ENCODE results near the gene HKDC1. TPM values are rescaled to one million over a fixed set of nuclear protein-coding genes. Genes with fewer than 3 reads are reported as not detected.

HKDC1 gene
- total RNA-seq, 1 experiment from 2014 or later = 1.7 TPM

GRCh38 chr10:69268761-69269416 is 48.8 kb downstream of the HKDC1 start:
- intact Hi-C loops (cut with micrococcal nuclease) = no loop called here
- Histone ChIP-seq H3K4me2 (ENCODE audit: low read length) (no peak overlapping the region), H3K9me3 (ENCODE audit: control insufficient read depth in 1 of 2, insufficient read depth in 1 of 2, low read depth in 1 of 2, low read length in 2 of 2) (0 out of 4 replicates have a peak, but pooled peaks cover 3 to 6% of the 10 kb centered on the region in 2 experiments), H4K20me1 (ENCODE audit: insufficient read depth) (no peaks in the 10 kb centered on the region), H3K9ac (ENCODE audit: low read length) (no peak overlapping the region), H3K27ac (ENCODE audit: low read depth, low read length) (no peak overlapping the region), H3K79me2 (ENCODE audit: insufficient read depth, low read length) (no peaks in the 10 kb centered on the region), H3K4me3 (replicated peaks in 1 of 2; ENCODE audit: low read depth in 1 of 2, low read length in 2 of 2) (no peak overlapping the region), H2AFZ (ENCODE audit: low read depth, low read length, poor library complexity, severe bottlenecking) (no peak overlapping the region), H3K4me1 (ENCODE audit: control insufficient read depth in 1 of 2, insufficient read depth in 2 of 2, low read length in 2 of 2) (no peaks in the 10 kb centered on the region), H3K27me3 (ENCODE audit: insufficient read depth, low read length) (0 out of 2 replicates have a peak, but pooled peaks cover 4% of the 10 kb centered on the region), H3K9me2 (ENCODE audit: insufficient read depth) (no peaks in the 10 kb centered on the region), H3K36me3 (ENCODE audit: control insufficient read depth in 1 of 2, insufficient read depth in 2 of 2, low read length in 2 of 2) (no peaks in the 10 kb centered on the region)
- BruUV-seq (replicated peaks) = no TSS peak
- ATAC-seq (no peak), DNase-seq (ENCODE audit: low read depth, low spot score) (no peak)
- POLR2A ChIA-PET = no interaction called here
- CTCF ChIA-PET = no interaction called here
- TF ChIP-seq EGR1 (IDR thresholded peaks at IDR 0.05; ENCODE audit: low read depth) (no peak), POLR2A (IDR thresholded peaks at IDR 0.05; ENCODE audit: borderline replicate concordance, extremely low read depth, insufficient read depth, insufficient read length) (no peak), ZFX (IDR thresholded peaks at IDR 0.05) (no peak), JUND (IDR thresholded peaks at IDR 0.05) (no peak), SP1 (IDR thresholded peaks at IDR 0.05; ENCODE audit: low read depth) (no peak), ELF1 (IDR thresholded peaks at IDR 0.05; ENCODE audit: borderline replicate concordance, low read depth) (no peak), CEBPB (IDR thresholded peaks at IDR 0.05; ENCODE audit: low read depth) (no peak), POLR2AphosphoS5 (IDR thresholded peaks at IDR 0.05; ENCODE audit: low read depth, low read length) (no peak), RAD21 (IDR thresholded peaks at IDR 0.05; ENCODE audit: low read depth) (no peak), MAX (IDR thresholded peaks at IDR 0.05) (no peak), SRF (IDR thresholded peaks at IDR 0.05; ENCODE audit: low read depth) (no peak), ZNF274 (IDR thresholded peaks at IDR 0.05; ENCODE audit: low read depth, low read length) (no peak), YY1 (IDR thresholded peaks at IDR 0.05; ENCODE audit: extremely low read depth, insufficient replicate concordance, low read depth, low read length) (no peak), CBX3 (IDR thresholded peaks at IDR 0.05; ENCODE audit: low read depth) (no peak), EZH2phosphoT487 (IDR thresholded peaks at IDR 0.05; ENCODE audit: borderline replicate concordance) (no peak), FOSL1 (IDR thresholded peaks at IDR 0.05; ENCODE audit: low read depth) (no peak), TCF7L2 (IDR thresholded peaks at IDR 0.05; ENCODE audit: borderline replicate concordance, extremely low read depth, insufficient read depth, insufficient read length) (no peak)
- TF ChIP-seq, protein P1, sequence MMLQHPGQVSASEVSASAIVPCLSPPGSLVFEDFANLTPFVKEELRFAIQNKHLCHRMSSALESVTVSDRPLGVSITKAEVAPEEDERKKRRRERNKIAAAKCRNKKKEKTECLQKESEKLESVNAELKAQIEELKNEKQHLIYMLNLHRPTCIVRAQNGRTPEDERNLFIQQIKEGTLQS (IDR thresholded peaks at IDR 0.05) = no peak
- TF ChIP-seq, protein P2, sequence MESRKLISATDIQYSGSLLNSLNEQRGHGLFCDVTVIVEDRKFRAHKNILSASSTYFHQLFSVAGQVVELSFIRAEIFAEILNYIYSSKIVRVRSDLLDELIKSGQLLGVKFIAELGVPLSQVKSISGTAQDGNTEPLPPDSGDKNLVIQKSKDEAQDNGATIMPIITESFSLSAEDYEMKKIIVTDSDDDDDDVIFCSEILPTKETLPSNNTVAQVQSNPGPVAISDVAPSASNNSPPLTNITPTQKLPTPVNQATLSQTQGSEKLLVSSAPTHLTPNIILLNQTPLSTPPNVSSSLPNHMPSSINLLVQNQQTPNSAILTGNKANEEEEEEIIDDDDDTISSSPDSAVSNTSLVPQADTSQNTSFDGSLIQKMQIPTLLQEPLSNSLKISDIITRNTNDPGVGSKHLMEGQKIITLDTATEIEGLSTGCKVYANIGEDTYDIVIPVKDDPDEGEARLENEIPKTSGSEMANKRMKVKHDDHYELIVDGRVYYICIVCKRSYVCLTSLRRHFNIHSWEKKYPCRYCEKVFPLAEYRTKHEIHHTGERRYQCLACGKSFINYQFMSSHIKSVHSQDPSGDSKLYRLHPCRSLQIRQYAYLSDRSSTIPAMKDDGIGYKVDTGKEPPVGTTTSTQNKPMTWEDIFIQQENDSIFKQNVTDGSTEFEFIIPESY (IDR thresholded peaks at IDR 0.05; ENCODE audit: extremely low read depth, insufficient replicate concordance, low read length) = no peak
- TF ChIP-seq, protein P3, sequence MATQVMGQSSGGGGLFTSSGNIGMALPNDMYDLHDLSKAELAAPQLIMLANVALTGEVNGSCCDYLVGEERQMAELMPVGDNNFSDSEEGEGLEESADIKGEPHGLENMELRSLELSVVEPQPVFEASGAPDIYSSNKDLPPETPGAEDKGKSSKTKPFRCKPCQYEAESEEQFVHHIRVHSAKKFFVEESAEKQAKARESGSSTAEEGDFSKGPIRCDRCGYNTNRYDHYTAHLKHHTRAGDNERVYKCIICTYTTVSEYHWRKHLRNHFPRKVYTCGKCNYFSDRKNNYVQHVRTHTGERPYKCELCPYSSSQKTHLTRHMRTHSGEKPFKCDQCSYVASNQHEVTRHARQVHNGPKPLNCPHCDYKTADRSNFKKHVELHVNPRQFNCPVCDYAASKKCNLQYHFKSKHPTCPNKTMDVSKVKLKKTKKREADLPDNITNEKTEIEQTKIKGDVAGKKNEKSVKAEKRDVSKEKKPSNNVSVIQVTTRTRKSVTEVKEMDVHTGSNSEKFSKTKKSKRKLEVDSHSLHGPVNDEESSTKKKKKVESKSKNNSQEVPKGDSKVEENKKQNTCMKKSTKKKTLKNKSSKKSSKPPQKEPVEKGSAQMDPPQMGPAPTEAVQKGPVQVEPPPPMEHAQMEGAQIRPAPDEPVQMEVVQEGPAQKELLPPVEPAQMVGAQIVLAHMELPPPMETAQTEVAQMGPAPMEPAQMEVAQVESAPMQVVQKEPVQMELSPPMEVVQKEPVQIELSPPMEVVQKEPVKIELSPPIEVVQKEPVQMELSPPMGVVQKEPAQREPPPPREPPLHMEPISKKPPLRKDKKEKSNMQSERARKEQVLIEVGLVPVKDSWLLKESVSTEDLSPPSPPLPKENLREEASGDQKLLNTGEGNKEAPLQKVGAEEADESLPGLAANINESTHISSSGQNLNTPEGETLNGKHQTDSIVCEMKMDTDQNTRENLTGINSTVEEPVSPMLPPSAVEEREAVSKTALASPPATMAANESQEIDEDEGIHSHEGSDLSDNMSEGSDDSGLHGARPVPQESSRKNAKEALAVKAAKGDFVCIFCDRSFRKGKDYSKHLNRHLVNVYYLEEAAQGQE (IDR thresholded peaks at IDR 0.05; ENCODE audit: low read depth) = no peak
- RAD21 ChIA-PET (ENCODE audit: low non-redundant PET in 1 of 2, low total read pairs in 2 of 2, uncharacterized antibody in 2 of 2, unreplicated experiment in 2 of 2) = interaction anchor here in 1 of 2 experiments (0.7 kb wide), 1 partner anchor 139 kb away, joined by 4 read pairs; no protein-coding TSS in a partner anchor
